ENCODE results near the gene SLC23A2.

DNA sequence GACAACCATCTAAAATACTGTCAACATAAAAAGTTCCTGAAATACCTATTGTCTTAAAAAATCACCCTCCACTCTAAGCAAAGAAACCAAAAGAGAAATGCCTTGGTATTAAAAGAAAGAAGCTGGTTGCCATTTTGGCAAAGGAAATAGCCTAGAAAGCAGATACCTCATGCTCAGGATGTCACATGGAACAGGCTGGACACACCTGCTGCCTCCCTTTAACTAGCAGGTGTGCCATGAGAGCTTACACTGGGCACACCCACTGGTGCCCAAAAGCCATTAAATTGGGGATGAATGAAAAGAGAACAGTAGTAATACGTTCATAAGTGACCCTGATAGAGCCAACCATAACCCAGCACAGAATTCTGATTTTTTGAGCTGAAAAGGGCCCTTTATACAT, 1.5 kb downstream of the SLC23A2 start:
- no peak for TF ChIP-seq POLR2A (IDR thresholded peaks at IDR 0.05)
- TF ChIP-seq, protein P1, sequence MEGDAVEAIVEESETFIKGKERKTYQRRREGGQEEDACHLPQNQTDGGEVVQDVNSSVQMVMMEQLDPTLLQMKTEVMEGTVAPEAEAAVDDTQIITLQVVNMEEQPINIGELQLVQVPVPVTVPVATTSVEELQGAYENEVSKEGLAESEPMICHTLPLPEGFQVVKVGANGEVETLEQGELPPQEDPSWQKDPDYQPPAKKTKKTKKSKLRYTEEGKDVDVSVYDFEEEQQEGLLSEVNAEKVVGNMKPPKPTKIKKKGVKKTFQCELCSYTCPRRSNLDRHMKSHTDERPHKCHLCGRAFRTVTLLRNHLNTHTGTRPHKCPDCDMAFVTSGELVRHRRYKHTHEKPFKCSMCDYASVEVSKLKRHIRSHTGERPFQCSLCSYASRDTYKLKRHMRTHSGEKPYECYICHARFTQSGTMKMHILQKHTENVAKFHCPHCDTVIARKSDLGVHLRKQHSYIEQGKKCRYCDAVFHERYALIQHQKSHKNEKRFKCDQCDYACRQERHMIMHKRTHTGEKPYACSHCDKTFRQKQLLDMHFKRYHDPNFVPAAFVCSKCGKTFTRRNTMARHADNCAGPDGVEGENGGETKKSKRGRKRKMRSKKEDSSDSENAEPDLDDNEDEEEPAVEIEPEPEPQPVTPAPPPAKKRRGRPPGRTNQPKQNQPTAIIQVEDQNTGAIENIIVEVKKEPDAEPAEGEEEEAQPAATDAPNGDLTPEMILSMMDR (IDR thresholded peaks at IDR 0.05), result no peak
